Measurements from ENCODE around the gene IL1RL2. TPM values are rescaled to one million over a fixed set of nuclear protein-coding genes. Genes with fewer than 3 reads are reported as not detected.

IL1RL2 gene
- total and polyA plus RNA-seq, 2 of the 8 experiments (the other 6 are each of a cell fraction or from before 2014, with no cell fraction given): not detected

DNA sequence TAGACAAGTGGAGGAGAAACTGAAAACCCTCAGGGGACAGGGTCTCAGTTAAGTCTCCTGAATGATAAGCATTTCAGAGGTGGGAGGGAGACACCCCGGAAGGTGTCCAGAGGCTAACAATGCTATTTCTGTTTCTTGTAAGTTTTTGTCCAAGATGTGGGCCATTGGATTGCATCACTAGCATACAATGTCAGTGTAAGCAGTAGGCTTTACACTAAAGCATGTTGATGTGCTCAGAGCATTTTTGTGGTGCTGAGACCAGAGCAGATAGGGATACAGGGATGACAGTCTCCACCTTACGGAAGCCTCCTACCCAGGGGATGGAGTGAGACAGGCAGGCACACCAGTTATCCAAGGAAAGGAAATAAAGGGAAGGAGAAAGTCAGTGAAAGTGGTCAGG is 46.4 kb upstream of the IL1RL2 start:
- WGBS, 2 experiments (ENCODE audit: extremely low coverage in 1 of 2, insufficient coverage in 1 of 2, insufficient read length in 1 of 2, insufficient replicate concordance in 2 of 2, low coverage in 1 of 2, low lambda C conversion rate in 2 of 2, missing lambda C conversion rate in 1 of 2): 86% methylated on average over 2 of the region's 2 CpGs; no CpG with 5 or more reads in 1 of the 2 experiments
- H2BK20ac ChIP-seq (ENCODE audit: low read length): no peak overlapping the region

More for the DNA sequence above, 46.4 kb upstream of the IL1RL2 start:
- Histone ChIP-seq H4K5ac (ENCODE audit: insufficient read length, low read depth, low read length) (no peak overlapping the region), H3K4me1 (replicated peaks in 1 of 4; ENCODE audit: control insufficient read depth in 3 of 4, insufficient read depth in 4 of 4, low read length in 3 of 4) (peaks cover 0 to 8% (median under 1%) of the 10 kb centered on the region in 4 experiments; a peak in 4 of 7 replicates), H3K14ac (ENCODE audit: insufficient read length) (no peak overlapping the region), H3K79me2 (ENCODE audit: control insufficient read depth in 1 of 2, insufficient read depth in 2 of 2, low read length in 2 of 2) (no peaks in the 10 kb centered on the region), H3K4me2 (ENCODE audit: insufficient read depth in 1 of 2, low read depth in 2 of 2, low read length in 2 of 2) (no peak overlapping the region), H3K27me3 (replicated peaks in 1 of 4; ENCODE audit: control insufficient read depth in 3 of 4, extremely low read depth in 1 of 4, insufficient read depth in 3 of 4, low read length in 3 of 4) (peaks cover 6 to 35% (median 24%) of the 10 kb centered on the region in 4 experiments), H3K4ac (replicated peaks; ENCODE audit: insufficient read length, low read depth, low read length) (no peak overlapping the region), H3K9ac (replicated peaks in 1 of 4; ENCODE audit: extremely low read depth in 1 of 4, low read depth in 3 of 4, low read length in 3 of 4) (no peak overlapping the region), H2BK12ac (ENCODE audit: low read depth, low read length) (no peak overlapping the region), H2BK5ac (ENCODE audit: low read depth, low read length) (no peak overlapping the region), H3K9me3 (ENCODE audit: insufficient read depth in 2 of 2, low read depth in 1 of 2, low read length in 1 of 2) (peaks cover 0 to 6% of the 10 kb centered on the region in 2 experiments; a peak in 2 of 4 replicates), H3K79me1 (ENCODE audit: low read depth, low read length) (no peaks in the 10 kb centered on the region), H2AK5ac (ENCODE audit: low read depth, low read length) (no peak overlapping the region), H4K91ac (replicated peaks; ENCODE audit: insufficient read length, low read length) (no peak overlapping the region), H3K4me3 (ENCODE audit: extremely low read depth in 1 of 4, insufficient read depth in 2 of 4, low read depth in 3 of 4, low read length in 4 of 4) (no peak overlapping the region), H2AFZ (ENCODE audit: low read length) (no peak overlapping the region), H3K23ac (ENCODE audit: insufficient read length) (no peak overlapping the region), H3K56ac (replicated peaks; ENCODE audit: insufficient read length, low read depth, low read length) (no peak overlapping the region), H2BK15ac (ENCODE audit: low read length) (no peak overlapping the region), H3K23me2 (ENCODE audit: low read depth, low read length) (peaks cover 4% of the 10 kb centered on the region), H3K18ac (ENCODE audit: extremely low read depth, low read length) (no peak overlapping the region), H4K8ac (ENCODE audit: extremely low read depth, insufficient read depth, low read length) (no peak overlapping the region), H3K27ac (ENCODE audit: low read depth, low read length) (no peak overlapping the region), H2BK120ac (replicated peaks; ENCODE audit: low read depth, low read length) (no peak overlapping the region), H3K36me3 (ENCODE audit: control insufficient read depth in 2 of 4, insufficient read depth in 4 of 4, low read length in 3 of 4) (no peaks in the 10 kb centered on the region), H4K20me1 (replicated peaks in 1 of 2; ENCODE audit: control insufficient read depth in 1 of 2, insufficient read depth in 2 of 2, low read length in 2 of 2) (no peaks in the 10 kb centered on the region)
- DNase-seq (ENCODE audit: low read depth in 1 of 2, low spot score in 2 of 2): no peak
- FAIRE-seq: no peak
- ChIA-PET POLR2A (ENCODE audit: partially characterized antibody) (no interaction called here), CTCF (ENCODE audit: partially characterized antibody) (interaction anchor here (0.5 to 1.9 kb wide), 5 partner anchors 14 to 100 kb away, joined by 4 to 11 read pairs (median 5); no protein-coding TSS in a partner anchor)
- TF ChIP-seq CBX5 (IDR thresholded peaks at IDR 0.05; ENCODE audit: low read depth, low read length): no peak
